ENCODE results near the gene KMT2D.
A peak's percentile ranks its signal among the peaks of the same experiment; 100 is the strongest.

KMT2D gene, protein sequence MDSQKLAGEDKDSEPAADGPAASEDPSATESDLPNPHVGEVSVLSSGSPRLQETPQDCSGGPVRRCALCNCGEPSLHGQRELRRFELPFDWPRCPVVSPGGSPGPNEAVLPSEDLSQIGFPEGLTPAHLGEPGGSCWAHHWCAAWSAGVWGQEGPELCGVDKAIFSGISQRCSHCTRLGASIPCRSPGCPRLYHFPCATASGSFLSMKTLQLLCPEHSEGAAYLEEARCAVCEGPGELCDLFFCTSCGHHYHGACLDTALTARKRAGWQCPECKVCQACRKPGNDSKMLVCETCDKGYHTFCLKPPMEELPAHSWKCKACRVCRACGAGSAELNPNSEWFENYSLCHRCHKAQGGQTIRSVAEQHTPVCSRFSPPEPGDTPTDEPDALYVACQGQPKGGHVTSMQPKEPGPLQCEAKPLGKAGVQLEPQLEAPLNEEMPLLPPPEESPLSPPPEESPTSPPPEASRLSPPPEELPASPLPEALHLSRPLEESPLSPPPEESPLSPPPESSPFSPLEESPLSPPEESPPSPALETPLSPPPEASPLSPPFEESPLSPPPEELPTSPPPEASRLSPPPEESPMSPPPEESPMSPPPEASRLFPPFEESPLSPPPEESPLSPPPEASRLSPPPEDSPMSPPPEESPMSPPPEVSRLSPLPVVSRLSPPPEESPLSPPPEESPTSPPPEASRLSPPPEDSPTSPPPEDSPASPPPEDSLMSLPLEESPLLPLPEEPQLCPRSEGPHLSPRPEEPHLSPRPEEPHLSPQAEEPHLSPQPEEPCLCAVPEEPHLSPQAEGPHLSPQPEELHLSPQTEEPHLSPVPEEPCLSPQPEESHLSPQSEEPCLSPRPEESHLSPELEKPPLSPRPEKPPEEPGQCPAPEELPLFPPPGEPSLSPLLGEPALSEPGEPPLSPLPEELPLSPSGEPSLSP (N-terminal part only)

GRCh38 chr12:49060237-49061156 is at the start of gene KMT2D:
Gene KMT2D (minus strand): TSS chr12:49060794. CDS start chr12:49055324, 5,470 bp downstream.
- H3K4me3 ChIP-seq (ENCODE audit: low read depth, low read length) = peak within 1 kb of the TSS; percentile 93
- TF ChIP-seq, protein P1, sequence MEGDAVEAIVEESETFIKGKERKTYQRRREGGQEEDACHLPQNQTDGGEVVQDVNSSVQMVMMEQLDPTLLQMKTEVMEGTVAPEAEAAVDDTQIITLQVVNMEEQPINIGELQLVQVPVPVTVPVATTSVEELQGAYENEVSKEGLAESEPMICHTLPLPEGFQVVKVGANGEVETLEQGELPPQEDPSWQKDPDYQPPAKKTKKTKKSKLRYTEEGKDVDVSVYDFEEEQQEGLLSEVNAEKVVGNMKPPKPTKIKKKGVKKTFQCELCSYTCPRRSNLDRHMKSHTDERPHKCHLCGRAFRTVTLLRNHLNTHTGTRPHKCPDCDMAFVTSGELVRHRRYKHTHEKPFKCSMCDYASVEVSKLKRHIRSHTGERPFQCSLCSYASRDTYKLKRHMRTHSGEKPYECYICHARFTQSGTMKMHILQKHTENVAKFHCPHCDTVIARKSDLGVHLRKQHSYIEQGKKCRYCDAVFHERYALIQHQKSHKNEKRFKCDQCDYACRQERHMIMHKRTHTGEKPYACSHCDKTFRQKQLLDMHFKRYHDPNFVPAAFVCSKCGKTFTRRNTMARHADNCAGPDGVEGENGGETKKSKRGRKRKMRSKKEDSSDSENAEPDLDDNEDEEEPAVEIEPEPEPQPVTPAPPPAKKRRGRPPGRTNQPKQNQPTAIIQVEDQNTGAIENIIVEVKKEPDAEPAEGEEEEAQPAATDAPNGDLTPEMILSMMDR (IDR thresholded peaks at IDR 0.05; ENCODE audit: low read depth, low read length) = no peak

- TF ChIP-seq, protein P1 (IDR thresholded peaks at IDR 0.05; ENCODE audit: low read depth, low read length) = no peak
- H3K4me3 ChIP-seq (ENCODE audit: low read depth, low read length) = peak overlapping the region; percentile 96
These were observed 49.3 kb upstream of the KMT2D start for GRCh38 chr12:49109641-49110463.

DNA sequence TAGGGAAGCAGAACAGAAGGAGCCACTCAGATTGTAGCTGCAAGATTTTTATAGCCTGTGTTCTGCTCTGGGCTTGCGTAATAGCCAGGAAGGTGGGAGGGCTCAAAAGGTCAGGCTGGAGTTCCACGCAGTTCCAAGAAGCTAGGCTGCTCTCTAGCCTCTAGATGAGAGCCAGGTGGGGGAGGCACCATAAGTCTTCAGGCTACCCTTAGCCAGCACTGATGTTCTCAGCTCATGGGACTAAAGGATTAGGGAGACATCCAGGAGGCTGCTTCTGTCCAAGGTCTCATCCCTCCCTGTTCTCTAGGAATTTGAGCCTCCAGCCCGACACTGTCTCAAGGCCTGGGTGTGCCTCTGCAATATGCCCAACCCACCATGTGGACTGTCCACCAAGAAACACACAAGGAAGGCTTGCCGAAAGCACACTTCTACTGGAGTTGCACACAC is 48.4 kb upstream of the KMT2D start:
- TF ChIP-seq, protein P1 (IDR thresholded peaks at IDR 0.05; ENCODE audit: low read depth, low read length) = no peak
- peak overlapping the region; percentile 96 for H3K4me3 ChIP-seq (ENCODE audit: low read depth, low read length)

- no peak overlapping the region for H3K4me3 ChIP-seq (ENCODE audit: low read depth, low read length)
- TF ChIP-seq, protein P1 (IDR thresholded peaks at IDR 0.05; ENCODE audit: low read depth, low read length) = no peak
These were observed 45.0 kb upstream of the KMT2D start for GRCh38 chr12:49105504-49106084.

- H3K4me3 ChIP-seq (ENCODE audit: low read depth, low read length) = no peak overlapping the region
- TF ChIP-seq, protein P1 (IDR thresholded peaks at IDR 0.05; ENCODE audit: low read depth, low read length) = no peak
These were observed 44.2 kb upstream of the KMT2D start for GRCh38 chr12:49104822-49105221.

DNA sequence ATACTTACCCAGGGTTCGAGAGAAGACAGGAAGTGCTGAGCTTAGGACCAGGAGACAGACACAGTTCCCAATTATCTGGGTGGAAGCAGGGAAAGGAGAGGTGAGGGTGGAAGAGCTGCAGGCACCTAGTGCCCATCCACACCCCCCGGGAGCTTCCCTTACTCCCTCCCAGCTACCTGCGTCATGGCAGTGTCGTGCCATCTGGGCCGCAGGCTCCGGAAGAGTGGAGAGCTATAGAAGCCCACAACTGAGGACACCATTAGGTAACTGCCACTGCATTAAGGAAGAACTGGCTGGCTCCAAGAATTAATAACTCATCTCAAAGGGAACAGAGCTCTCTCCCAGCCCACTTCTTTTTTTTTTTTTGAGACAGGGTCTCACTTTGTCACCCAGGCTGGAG is 39.8 kb upstream of the KMT2D start:
- H3K4me3 ChIP-seq (ENCODE audit: low read depth, low read length) = no peak overlapping the region
- TF ChIP-seq, protein P1 (IDR thresholded peaks at IDR 0.05; ENCODE audit: low read depth, low read length) = no peak
